Measurements from ENCODE around the gene ADARB2.
A peak's percentile ranks its signal among the peaks of the same experiment; 100 is the strongest.
"Not testable (repeated sequence)": the region's sequence is repeated elsewhere in the genome, so short reads cannot be mapped to it uniquely, and the experiment has no call there.

ADARB2 gene

DNA sequence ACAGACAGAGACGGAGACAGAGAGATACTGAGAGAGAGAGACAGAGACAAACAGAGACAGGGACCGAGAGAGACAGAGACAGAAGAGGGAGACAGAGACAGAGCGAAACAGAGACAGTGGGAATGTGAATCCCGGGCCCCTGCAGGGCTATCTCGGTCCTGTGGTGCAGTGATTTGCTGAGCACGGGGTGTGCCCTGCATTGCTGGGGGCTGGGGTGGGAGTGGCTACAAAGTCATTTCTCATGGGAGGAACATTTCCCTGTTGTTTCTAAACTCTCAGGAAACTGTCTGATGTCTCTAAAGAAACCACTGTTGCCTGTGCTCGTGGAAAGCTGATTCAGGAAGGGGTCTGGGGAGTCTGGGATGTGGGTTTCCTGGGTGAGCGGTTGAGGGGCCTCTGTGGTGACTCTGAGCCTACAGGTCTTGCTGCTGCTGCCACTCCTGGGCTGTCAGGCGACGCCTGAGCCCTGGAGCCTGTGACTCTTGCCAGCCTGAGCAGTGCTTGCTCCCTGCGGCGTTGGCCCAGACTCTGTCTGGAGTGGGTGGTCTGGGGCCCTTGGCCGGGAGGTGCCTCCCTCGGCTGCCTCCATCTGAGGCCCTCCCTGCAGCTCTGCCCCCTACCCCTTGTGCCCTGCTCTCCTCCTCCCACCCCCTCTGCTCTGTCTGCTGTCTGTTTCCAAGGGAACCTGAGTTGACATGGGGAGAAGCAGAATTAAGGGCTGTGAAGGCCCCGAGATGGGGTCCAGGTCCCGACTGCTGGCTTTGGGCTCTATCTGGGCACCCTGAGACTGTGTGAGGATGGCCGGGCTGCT is 389.2 kb downstream of the ADARB2 start:
- DNase-seq (ENCODE audit: low spot score) = no peak

DNA sequence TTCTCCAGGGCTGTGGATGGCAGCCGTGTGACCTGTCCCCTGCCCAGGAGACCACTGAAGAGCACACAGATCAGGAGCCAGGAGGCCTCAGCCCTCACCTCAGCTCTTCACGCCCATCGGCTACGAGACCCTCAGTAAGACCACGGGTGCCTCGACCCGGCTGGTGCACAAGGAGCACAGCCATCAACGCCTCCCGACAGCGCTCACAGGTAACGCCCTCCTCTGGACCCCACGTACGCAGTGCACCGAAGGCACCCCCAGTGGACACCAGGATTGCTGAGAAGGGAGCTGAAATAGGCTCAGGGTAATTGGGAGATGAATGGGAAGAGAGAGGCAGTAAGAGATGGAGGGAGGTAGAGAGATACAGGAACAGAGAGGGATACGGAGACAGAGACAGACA is 389.8 kb downstream of the ADARB2 start:
- no peak for DNase-seq (ENCODE audit: low spot score)

DNA sequence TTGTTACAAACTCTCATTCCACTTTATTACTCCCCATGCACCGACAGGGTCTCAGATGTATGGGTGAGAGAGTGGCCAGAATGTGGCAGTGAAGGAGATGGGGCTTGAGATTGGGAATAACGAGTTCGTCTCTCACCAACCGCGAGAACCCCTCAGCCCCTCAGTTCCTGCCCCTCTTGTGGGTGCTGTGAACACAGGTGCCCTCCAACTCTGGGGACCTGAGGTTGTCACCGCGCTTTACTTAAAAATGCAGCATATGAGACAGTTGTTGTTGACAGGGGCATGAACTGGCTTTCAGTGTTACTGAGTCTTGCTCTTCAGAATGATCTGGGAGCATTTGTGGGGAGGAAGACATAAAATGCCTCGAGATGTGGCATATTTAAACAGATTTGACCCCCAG is 391.1 kb downstream of the ADARB2 start:
- DNase-seq (ENCODE audit: low spot score) = no peak

DNA sequence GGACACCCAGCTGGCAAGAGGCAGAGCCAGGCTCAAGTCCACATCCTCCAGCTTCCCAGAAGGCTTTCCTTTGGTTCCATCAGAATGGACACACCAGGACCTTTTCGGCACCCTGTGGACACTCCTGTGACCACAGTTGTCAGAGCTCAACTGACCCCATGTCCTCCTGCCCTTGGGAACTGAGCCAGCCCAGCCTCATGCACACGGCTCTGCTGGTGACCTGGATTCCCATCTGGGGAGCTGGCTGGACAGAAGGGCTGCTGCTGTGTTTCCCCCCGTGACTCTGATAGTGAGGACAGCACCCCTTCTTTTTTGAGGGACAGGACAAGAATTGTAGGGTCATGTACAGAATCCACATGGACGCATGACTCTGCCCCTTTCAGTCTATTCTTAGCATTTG is 392.0 kb downstream of the ADARB2 start:
- no peak for DNase-seq (ENCODE audit: low spot score)

DNA sequence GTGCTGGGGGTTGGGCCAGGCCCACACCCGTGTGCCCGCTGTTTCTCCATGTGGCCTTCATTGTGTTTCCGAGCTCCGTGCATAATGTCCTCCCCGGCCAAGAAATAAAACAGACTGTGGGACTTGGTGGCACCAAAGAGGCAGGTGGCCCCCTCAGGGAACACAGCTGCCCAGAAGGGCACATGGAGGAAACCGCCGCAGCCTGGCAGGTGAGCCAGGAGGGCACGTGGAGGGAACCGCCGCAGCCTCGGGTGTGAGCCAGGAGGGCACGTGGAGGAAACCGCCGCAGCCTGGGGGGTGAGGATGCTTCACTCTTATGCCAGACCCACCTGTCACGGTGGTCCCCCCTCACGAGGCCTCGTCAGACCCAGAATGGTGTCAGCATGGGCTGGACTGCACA is 392.5 kb downstream of the ADARB2 start:
- no peak for DNase-seq (ENCODE audit: low spot score)

DNA sequence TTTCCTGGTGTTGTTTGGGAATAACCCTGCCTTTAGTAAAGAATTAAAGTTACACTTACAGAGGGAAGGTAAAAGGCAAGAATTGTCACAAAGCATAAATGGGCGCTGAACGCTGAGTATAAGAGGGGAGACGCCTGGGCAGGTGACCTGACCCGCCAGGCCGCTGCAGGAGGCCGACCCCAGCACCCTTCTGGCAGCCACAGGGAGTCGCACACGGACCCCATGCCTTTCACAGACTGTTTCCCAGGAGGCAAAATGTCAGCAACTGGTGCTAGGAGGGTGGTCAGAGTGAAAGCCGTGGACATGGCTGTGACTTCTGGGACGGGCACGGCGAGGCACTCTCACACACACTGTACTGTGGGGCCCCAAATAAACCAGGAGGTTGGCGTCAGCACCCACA is 392.9 kb downstream of the ADARB2 start:
- no peak for DNase-seq (ENCODE audit: low spot score)

DNA sequence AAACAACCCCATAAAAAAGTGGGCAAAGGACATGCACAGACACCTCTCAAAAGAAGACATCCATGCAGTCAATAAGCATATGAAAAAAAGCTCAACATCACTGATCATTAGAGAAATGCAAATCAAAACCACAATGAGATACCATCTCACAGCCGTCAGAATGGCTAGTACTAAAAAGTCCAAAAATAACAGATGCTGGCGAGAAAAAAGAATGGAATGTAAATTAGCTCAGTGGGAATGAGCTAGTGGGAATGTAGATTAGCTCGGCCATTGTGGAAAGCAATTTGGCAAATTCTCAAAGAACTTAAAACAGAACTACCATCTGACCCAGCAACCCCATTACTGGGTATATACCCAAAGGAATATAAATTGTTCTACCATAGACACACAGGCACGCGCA is 394.1 kb downstream of the ADARB2 start:
- DNase-seq (ENCODE audit: low spot score) = no peak

DNA sequence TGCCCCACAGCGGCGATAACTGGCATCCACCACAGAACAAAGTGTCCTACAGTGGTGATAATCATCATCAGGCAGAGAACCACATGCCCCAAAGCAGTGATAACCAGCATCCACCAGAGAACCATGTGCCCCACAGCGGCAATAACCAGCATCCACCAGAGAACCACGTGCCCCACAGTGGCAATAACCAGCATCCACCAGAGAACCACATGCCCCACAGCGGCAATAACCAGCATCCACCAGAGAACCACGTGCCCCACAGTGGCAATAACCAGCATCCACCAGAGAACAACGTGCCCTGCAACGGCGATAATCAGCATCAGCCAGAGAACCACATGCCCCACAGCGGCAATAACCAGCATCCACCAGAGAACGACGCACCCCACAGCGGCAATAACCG is 396.3 kb downstream of the ADARB2 start:
- not testable (repeated sequence) for DNase-seq (ENCODE audit: low spot score)

DNA sequence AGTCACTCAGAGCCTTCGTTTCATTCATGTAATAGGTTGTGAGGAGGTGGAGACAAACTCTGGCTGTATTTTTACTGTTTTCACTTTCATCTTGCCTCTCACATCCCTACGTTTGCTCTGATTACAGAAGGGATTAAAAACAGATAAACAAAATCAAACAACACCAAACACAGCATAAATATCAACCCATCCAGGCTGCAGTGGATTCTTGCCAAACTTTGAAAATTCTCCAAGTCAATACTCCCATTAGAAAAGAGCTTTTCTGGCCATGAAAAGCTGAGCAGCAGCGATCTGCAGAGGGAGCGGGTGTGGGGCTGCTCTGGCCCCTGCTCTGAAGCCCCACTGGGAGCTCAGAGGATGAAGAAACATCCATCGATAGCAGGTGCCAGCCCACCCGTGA is 397.9 kb downstream of the ADARB2 start:
- DNase-seq (ENCODE audit: low spot score) = no peak

DNA sequence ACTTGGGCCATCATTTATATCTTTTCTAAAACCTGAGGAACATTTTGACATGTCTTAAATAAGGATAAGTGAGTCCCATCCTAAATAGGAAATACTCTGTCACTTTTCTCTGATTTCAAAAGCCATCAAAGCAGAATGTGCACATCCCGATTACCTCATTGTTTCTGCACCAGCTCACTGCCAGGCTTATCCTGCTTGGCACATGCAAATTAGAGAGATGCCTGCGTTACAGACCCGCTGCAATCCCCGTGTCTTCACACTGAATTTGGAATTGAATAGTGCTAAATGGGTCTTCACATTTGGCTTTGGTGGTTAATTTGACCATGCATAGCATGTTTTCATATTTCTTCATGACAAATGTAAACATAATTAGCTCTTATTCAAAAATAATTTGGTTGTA is 401.7 kb downstream of the ADARB2 start:
- no peak for DNase-seq (ENCODE audit: low spot score)

DNA sequence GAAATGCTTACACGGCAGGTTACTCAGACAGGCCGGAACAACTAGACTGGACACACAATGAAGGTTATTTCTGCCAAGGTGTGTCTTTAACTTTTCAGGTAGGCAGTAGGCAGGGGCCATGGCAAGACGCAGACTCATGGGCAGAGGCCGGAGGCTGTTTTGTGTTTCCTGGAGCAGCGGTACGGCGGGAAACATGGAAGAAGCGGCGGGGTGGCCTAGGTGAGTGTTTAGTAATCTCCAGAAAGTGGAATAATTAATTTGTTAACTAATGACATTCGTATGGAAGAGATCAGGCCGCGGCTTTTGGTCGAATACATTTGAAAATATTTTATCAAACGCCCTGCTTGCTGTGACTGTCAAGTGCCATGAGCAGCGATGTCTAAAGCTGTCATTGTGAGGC is 403.3 kb downstream of the ADARB2 start:
- no peak for DNase-seq (ENCODE audit: low spot score)

DNA sequence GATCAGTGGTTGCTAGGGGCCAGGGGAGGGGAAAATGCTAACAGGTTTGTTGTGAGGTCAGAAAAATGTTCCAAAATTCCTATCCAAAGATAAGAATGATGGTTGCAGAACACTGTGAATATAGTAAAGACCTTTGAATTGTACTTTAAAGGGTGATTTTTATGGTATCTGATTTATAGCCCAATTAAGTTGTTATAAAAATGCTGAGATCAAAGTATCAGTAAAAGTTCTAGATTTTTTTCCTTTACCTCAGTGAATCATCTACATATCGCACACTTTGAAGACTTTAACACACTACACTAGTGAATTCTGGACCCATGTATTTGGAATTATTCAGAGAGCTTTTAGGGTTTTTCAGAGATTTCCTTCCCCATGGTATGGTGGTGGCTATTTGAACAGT is 405.8 kb downstream of the ADARB2 start:
- DNase-seq (ENCODE audit: low spot score) = no peak

DNA sequence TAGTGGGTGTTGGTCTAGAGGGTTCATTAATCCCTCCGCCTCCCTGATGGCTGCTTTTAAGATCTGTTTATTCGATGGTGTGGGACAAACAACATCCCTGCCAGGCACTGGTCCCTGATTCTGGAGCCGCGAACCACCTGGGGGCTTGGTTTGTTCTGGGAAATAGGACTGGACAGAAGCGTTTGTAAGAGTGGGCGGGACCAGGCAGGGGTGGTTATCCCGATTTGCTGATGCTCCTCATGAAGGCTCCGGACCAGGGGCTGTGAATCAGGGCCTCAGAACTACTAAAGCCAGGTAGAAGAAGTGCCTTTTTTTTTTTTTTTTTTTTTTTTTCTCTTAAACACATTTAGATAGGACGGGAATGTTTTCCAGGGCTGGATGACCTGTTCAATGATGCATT is 407.7 kb downstream of the ADARB2 start:
- no peak for DNase-seq (ENCODE audit: low spot score)

DNA sequence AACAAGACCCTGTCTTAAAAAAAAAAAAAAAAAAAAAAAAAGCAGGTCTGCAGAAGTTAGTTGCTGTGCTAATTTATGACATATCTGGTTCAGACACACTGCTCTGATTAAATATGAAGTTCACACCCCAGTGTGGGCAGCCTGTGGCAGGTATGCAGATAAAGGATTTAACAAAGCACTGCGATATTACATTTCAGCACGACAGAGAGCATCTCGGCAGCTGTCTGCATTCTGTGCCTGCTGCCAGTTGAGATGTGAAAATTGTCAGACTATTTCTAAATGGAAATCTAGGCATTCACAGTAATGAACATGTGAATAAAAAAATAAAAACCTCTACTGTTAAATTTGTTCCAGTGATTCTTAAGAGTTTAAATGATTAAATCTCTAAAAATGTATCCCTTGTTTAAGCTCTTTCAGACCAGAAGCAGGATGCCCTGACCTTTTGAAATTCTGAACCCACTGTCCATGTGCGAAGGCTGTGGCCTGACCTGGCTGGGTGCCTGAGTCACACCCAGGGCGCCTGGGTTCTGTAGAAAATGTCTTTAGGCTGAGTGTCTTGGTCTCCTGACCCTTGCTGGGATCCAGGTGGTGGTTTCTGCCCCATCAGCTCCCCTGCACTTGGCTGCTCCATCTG is 408.2 kb downstream of the ADARB2 start:
- DNase-seq (ENCODE audit: low spot score) = peak; percentile 21

DNA sequence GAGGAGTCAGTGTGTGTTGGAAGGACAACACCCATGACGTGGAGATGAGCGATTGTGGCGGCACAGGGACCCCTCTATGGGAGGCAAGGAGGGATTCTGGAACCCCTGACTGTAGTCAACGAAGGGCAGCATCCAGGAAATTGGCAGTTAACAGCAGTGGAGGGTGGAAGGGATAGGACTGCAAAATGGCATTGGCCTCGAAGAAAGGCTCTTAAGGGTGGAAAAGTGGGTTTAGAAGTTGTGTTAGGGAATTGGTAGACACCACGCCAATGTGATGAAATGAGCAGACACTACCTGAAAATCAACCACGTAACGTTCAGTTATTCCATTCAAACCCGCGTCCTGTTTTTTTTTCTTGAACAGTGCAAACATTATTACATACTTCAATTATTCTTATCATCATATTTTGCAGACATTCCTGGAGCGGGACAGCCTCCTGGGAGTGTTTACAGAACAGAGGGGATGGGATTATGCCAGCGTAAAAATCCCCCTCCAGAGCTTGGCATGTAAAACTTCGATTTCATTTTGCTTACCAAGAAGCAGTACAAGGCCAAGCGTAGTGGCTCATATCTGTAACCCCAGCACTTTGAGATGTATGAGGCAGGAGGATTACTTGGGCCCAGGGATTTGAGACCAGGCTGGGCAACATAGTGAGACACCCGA is 409.0 kb downstream of the ADARB2 start:
- DNase-seq (ENCODE audit: low spot score) = no peak

DNA sequence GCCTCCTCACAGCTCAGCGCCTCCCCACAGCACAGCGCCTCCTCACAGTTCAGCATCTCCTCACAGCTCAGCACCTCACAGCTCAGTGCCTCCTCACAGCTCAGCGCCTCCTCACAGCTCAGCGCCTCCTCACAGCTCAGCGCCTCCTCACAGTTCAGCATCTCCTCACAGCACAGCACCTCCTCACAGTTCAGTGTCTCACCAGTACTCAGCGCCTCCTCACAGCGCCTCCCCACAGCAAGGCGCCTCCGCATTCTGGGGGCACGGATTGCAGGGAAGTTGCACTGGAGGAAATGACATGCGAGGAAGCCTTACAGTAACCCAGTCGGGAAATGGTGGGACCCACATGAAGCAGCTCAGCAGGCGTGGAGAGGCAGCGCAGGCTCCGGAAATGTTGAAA is 409.6 kb downstream of the ADARB2 start:
- no peak for DNase-seq (ENCODE audit: low spot score)

DNA sequence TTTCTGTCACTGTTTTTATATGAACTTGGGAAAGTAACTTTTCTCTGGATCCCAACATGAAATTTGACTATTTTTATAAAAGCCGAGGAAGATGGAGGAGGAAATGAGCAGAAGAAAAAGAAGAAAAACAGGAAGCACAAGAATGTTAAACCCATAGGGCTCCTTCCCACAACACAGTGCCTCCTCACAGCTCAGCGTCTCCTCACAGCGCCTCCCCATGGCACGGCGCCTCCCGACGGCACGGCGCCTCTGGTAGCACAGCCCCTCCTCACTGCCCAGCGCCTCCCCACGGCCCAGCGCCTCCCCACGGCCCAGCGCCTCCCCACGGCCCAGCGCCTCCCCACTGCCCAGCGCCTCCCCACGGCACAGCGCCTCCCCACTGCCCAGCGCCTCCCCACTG is 410.8 kb downstream of the ADARB2 start:
- DNase-seq (ENCODE audit: low spot score) = not testable (repeated sequence)

DNA sequence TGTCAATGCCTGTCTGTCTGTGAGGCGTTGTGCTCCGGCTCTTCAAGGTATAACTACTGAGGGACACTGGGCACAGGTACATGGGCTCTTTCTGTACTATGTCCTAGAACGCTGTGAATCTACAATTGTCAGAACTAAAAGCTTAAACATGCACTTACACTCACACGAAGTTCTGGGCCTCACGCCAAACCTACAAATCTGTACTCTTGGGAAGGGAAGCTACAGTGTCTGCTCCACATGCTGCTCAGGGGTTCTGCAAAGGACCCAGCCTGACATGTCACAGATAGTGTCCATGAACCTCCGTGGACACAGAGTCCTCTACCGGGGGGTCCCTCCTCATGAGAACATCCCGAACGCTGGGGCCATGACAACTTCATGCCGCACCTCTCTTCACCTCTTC is 412.4 kb downstream of the ADARB2 start:
- no peak for DNase-seq (ENCODE audit: low spot score)

DNA sequence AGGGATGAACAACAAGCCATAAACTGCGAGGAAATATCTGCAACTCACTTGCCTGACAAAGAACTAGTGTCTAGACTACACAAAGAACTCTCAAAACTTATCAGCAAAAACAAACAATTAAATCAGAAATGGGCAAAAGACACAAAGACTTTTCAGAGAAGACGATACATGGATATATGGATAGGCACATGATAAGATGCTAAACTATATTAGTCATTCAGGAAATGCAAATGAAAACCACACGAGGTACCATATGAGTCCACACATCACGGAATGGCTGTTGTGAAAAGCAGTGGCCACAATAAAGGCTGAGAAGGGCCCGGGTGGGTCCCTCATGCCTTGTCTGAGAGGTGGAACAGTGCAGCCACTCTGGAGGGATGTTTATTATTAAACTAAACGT is 413.4 kb downstream of the ADARB2 start:
- no peak for DNase-seq (ENCODE audit: low spot score)

DNA sequence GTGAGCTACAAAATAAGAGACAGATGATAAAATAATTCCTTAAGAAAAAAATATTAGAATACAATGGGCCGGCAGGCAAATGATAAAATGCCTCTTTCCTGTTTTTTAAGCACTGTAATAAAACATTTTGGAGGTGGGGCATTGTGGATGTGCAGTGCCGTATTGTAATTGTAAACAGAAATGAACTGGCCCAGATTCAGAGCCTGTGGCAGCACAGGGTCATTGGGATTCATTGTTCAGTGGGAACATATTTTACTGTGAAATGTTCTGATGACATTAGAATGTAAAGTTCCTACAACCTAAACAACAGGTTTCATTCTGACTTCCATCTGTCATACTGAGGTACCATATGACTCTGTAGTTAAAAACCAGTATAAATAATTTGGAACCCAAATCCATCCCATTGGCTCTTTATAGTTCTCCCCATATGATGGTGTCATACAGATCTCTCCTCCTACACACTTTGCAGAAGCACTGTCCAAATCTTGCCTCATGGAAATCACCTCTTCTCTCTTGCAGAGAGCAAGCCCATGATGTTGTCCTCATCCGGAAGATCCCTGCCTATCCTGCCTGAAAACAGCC is 416.5 kb downstream of the ADARB2 start:
- no peak for DNase-seq (ENCODE audit: low spot score)

DNA sequence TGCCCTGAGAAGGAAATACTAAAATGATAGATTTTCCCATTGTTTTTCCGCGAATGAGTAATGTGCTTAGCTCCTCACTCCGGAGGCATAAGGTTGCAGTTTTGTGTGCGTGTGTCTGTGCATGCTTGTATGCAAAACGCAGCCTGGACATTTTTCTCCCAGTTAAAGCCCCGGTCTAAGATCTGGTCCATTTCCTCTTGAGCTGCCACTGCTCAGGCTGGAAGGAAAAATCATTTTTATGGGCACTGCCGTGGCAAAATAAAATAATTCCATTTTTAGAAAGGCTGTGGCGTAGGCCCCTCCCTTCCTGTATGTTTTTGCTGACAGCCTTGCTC is 420.5 kb downstream of the ADARB2 start:
- no peak for DNase-seq (ENCODE audit: low spot score)

DNA sequence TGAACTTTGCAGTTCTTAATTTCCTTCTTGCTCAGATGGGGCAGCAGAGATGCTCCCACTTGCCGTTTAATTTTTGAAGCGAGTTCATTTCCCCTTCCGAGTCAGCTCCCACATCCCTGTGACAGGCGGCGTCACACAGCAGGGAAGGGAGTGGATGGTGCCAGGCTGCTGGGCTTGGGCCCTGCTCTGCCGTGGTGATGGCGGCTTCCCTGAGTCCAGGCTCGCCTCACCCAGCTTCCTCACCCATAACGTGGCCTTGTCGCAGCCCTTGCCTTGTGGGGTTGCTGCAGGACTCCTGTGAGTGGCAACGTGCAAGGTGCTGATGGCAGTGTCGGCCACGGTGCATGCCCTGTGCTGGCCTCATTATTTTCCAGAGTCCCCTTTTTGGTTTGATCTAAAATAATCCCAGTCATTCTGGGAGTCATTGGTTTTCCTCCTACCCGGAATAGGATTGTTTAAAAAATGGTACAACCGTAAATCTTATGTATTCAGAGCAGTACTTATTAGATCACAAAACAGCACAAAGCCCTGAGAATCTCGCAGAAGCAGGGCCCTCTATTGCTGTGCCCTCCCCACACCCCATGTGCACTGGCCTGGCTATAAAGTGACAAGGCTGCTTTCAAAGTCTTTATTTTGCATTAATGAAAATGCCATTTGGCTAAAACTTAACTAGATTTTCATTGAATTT is 421.1 kb downstream of the ADARB2 start:
- no peak for DNase-seq (ENCODE audit: low spot score)

DNA sequence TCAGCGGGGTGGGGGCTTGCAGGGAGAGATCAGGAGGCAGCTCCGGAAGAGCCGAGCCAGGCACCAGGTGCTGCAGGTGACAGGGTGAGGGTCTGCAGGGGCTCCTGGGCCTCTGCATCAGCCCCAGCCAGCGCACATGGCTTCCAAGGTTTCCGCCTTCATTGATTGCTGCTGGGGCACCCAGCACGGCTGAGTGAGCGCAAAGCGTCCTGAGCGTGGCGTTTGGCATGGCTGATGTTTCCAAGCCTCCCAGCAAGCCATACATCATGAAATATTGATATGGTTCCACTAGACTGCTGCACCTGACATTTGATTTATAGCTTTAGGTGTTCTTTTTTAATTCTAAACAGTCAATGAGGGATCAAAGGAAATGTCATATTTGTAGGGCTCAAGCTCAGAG is 422.1 kb downstream of the ADARB2 start:
- no peak for DNase-seq (ENCODE audit: low spot score)

All from LoVo (cell line).